Type B pancreatic cell (in vitro differentiated cells): Measurements from ENCODE around the gene USP38. TPM values are rescaled to one million over a fixed set of nuclear protein-coding genes. Genes with fewer than 3 reads are reported as not detected.
"Not testable (repeated sequence)": the region's sequence is repeated elsewhere in the genome, so short reads cannot be mapped to it uniquely, and the experiment has no call there.

Experiments used
- DNase-seq: peaks from one replicate; pipeline ENCODE4 v3.0.0; 2021; ENCODE audit warnings: mixed read lengths; ENCODE audit not compliant: unreplicated experiment; ENCODE audit errors: extremely low spot score
- H3K27ac Mint-ChIP-seq: 2 replicates; pipeline ENCODE4 v1.8.0; 2021; ENCODE audit warnings: mild to moderate bottlenecking, mixed read lengths
- H3K27me3 Mint-ChIP-seq: 2 replicates; pipeline ENCODE4 v1.8.0; 2021; ENCODE audit warnings: mixed read lengths
- H3K36me3 Mint-ChIP-seq: 2 replicates; pipeline ENCODE4 v1.8.0; 2021; ENCODE audit warnings: mixed read lengths
- H3K4me1 Mint-ChIP-seq: one replicate; pipeline ENCODE4 v1.8.0; 2021; ENCODE audit warnings: mixed read lengths; ENCODE audit not compliant: unreplicated experiment
- H3K4me3 Mint-ChIP-seq: 2 replicates; pipeline ENCODE4 v1.8.0; 2021; ENCODE audit warnings: mild to moderate bottlenecking, mixed read lengths
- H3K9me3 Mint-ChIP-seq: 2 replicates; pipeline ENCODE4 v1.8.0; 2021; ENCODE audit warnings: mixed read lengths
- CTCF ChIP-seq: fragments of 200-600 bp; sonication (generic); conservative IDR thresholded peaks from 2 replicates; pipeline ENCODE4 v1.5.0; 2021; ENCODE audit warnings: antibody characterized with exemption, mild to moderate bottlenecking
- total RNA-seq: library from RNA; stranded (reverse); gene quantifications from 2 replicates; pipeline ENCODE4 v1.2.1, GENCODE V29; 2021; ENCODE audit warnings: low replicate concordance

The USP38 gene
- total RNA-seq, 1 donor from 2014 or later, result 21.9 TPM

- H3K27me3 Mint-ChIP-seq, result no peaks in the 10 kb centered on the region
- no peaks in the 10 kb centered on the region for H3K36me3 Mint-ChIP-seq
- DNase-seq, result no peak
- H3K4me3 Mint-ChIP-seq, result no peak overlapping the region
- no peak overlapping the region for H3K27ac Mint-ChIP-seq
- H3K9me3 Mint-ChIP-seq, result peaks cover 5% of the 10 kb centered on the region
- no peaks in the 10 kb centered on the region for H3K4me1 Mint-ChIP-seq
- TF ChIP-seq CTCF, result no peak
Observed at GRCh38 chr4:143163614-143164013, 21.1 kb upstream of the USP38 start.

- not testable (repeated sequence) for H3K9me3 Mint-ChIP-seq, DNase-seq, H3K27me3 Mint-ChIP-seq, H3K36me3 Mint-ChIP-seq, H3K27ac Mint-ChIP-seq, H3K4me1 Mint-ChIP-seq, H3K4me3 Mint-ChIP-seq
Observed at GRCh38 chr4:143166722-143167121, 18.0 kb upstream of the USP38 start.

GRCh38 chr4:143178923-143179322 is 5.8 kb upstream of the USP38 start:
- H3K36me3 Mint-ChIP-seq, result peaks cover 15% of the 10 kb centered on the region
- no peak for TF ChIP-seq CTCF
- H3K4me3 Mint-ChIP-seq, result no peak overlapping the region
- peaks cover 13% of the 10 kb centered on the region for H3K9me3 Mint-ChIP-seq
- H3K27ac Mint-ChIP-seq, result peak overlapping the region; percentile 15
- DNase-seq, result no peak
- H3K27me3 Mint-ChIP-seq, result no peaks in the 10 kb centered on the region
- peaks cover 5% of the 10 kb centered on the region for H3K4me1 Mint-ChIP-seq

GRCh38 chr4:143183513-143184216 is 1.1 kb upstream of the USP38 start:
- Mint-ChIP-seq H3K36me3 (peaks cover 6% of the 10 kb centered on the region), H3K27me3 (no peaks in the 10 kb centered on the region)
- DNase-seq, result no peak

GRCh38 chr4:143184217-143184502 is 557 bp upstream of the USP38 start:
- no peak for DNase-seq
- Mint-ChIP-seq H3K36me3 (peaks cover under 1% of the 10 kb centered on the region), H3K9me3 (no peaks in the 10 kb centered on the region), H3K4me1 (peaks cover 27% of the 10 kb centered on the region), H3K4me3 (peak overlapping the region; percentile 93), H3K27ac (peak overlapping the region; percentile 97), H3K27me3 (no peaks in the 10 kb centered on the region)
- no peak for TF ChIP-seq CTCF

More at GRCh38 chr4:143183513-143184216, 1.1 kb upstream of the USP38 start:
- TF ChIP-seq CTCF, result no peak
- peak overlapping the region; percentile 97 for H3K27ac Mint-ChIP-seq
- H3K9me3 Mint-ChIP-seq, result peaks cover 4% of the 10 kb centered on the region
- peak overlapping the region; percentile 93 for H3K4me3 Mint-ChIP-seq
- H3K4me1 Mint-ChIP-seq, result peaks cover 25% of the 10 kb centered on the region

- no peak for DNase-seq
- H3K4me3 Mint-ChIP-seq, result peak overlapping the region; percentile 93
- H3K36me3 Mint-ChIP-seq, result peaks cover 6% of the 10 kb centered on the region
- no peaks in the 10 kb centered on the region for H3K9me3 Mint-ChIP-seq
- TF ChIP-seq CTCF, result no peak
- peaks cover 35% of the 10 kb centered on the region for H3K4me1 Mint-ChIP-seq
- H3K27ac Mint-ChIP-seq, result peak overlapping the region; percentile 90
- no peaks in the 10 kb centered on the region for H3K27me3 Mint-ChIP-seq
Observed at GRCh38 chr4:143185253-143186107, 763 bp downstream of the USP38 start.
